HG02981 (cell line): Measurements from ENCODE around the gene CHRNG.

ENCODE experiments used
- ATAC-seq: cut with Tn5 transposase; IDR thresholded peaks from one replicate; pipeline ENCODE4 v1.9.1; 2021; ENCODE audit warnings: mild to moderate bottlenecking, moderate library complexity; ENCODE audit not compliant: unreplicated experiment

Gene CHRNG, protein sequence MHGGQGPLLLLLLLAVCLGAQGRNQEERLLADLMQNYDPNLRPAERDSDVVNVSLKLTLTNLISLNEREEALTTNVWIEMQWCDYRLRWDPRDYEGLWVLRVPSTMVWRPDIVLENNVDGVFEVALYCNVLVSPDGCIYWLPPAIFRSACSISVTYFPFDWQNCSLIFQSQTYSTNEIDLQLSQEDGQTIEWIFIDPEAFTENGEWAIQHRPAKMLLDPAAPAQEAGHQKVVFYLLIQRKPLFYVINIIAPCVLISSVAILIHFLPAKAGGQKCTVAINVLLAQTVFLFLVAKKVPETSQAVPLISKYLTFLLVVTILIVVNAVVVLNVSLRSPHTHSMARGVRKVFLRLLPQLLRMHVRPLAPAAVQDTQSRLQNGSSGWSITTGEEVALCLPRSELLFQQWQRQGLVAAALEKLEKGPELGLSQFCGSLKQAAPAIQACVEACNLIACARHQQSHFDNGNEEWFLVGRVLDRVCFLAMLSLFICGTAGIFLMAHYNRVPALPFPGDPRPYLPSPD

DNA sequence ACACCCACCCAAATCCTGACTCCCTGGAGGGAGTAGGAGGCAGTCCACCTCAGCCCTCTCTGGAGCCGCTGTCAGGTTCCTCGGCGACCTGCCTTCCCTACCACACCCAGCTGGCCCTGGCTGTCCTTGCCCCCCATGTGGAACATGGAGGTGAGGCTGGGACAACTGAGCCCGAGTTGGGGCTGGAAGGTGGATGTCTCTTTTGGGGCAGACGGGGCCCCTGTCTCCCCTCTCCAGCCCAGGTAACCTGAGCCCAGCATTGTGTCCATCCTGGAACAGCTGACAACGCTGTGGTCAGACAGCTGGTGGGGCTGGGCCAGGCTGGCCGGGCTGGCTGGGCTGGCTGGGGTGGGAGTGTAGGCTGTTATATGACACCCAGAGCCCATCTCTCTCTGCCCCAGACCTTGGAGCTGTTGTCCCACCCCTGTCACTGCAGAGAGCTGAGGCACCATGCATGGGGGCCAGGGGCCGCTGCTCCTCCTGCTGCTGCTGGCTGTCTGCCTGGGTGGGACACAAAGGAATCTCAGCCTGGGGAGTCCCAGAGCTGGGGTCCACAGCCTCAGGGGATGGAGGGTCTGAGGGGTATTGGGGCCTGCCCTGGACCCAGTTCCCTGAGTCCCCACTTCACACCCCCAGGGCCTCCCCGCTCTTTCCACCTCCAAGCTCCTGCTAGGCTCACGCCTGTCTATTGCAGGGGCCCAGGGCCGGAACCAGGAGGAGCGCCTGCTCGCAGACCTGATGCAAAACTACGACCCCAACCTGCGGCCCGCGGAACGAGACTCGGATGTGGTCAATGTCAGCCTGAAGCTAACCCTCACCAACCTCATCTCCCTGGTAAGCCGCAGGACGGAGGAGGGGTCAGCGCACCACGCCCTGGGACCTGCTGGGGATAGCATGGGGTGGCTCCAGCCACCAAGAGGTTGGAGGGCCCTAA is at the start of gene CHRNG:
CHRNG (plus strand) TSS at position 395 of the 934 bp plus-strand sequence; CDS start at position 451, 56 bp downstream.
- no peak for ATAC-seq

DNA sequence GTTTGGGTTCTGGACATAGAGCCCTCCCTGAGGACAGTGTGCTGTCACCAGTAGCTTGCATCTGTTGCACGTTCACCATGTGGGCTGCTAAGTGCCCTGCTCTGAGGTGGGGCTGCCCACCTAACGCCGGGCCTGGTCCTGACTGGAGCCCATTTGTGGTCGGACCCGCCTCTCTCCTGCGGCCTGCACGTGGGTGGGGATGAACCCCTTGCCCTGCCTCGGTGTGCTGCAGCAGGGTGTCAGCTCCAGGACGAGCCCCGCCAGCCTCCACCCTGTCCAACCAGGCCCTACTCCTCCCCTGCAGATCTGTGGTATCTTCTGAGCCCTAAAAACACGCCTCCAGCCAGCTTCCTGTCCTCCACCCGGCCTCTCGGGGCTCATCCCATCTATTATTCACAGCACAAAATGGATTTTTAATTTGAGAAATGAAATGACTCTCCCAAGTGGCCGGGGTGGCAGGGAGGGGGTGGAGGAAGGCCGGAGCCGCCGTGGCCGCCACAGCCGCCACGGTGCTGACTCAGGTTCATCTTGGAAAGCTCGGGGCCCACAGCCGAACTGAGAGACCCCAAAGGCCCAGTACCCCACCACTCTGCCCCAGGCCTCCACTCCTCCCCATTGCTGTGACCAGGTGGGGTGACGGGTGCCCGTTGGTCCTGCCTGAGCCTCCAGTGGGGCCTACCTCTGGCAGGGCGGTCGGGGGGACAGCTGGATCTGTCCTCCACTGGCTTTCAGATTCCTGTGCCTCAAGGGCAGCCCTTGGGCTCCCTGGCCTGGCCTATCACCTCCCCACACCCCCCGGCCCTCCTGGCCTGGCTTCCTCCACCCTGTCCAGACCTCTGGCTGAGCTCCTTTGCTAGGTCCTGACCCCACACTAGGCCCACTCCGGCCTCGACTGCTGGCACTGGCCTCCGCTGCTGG is 49.0 kb upstream of the CHRNG start:
- no peak for ATAC-seq

DNA sequence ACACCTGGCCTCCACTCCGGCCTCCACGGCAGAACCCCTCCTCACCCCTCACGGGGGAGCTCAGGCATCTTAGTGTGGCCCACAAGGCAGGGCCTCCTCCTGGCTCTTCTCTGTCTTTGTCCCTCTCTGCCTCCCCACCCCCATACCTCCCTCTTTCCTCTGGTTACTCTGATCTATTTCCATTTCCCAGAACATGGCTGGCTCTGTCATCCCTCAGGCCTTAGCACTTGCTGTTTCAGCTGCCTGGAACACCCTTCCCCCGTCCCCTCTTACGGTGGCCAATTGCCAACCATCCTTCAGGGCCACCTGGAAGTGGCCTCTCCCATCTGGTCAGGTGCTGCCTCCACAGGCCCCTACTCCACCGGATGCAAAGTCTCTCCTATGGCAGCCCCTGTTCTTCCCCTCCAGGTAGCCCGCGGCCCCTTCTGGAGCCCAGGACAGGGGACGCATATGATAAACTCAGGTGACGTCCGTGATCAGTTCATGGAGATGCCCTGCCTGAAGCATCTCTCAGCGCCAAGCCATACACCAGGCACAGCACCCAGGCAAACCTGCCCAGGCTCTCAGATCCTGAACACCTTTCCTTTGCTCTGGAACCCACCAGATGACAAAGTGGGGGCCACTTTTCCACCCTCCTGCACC is 48.2 kb upstream of the CHRNG start:
- ATAC-seq, result no peak

DNA sequence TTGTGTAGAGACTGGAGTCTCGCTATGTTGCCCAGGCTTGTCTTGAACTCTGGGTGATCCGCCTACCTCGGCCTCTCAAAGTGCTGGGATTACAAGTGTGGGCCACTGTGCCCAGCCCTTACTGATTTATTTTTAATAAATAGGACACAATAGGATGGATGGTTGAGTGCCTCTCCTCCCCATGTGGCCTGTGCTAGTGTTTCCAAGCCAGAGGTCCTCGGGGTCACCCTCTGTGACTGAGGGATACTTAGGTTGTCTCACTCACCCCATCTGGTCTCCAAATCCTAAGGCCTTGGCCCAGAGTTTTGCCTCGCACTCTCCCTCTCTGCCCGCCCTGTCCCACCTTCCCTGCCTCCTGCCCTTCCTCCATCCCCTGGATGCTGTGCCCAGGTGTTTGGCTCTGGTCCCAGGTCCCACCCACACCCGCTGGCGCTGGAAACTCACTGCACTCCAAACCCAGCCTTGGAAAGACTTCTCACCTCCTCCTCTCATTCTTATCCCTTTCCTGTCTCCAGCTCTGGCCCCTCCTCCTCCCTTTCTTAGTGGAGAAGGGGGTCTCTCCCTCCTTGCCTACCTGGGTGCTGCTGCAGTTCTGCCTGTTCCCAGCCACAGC is 47.1 kb upstream of the CHRNG start:
- no peak for ATAC-seq

DNA sequence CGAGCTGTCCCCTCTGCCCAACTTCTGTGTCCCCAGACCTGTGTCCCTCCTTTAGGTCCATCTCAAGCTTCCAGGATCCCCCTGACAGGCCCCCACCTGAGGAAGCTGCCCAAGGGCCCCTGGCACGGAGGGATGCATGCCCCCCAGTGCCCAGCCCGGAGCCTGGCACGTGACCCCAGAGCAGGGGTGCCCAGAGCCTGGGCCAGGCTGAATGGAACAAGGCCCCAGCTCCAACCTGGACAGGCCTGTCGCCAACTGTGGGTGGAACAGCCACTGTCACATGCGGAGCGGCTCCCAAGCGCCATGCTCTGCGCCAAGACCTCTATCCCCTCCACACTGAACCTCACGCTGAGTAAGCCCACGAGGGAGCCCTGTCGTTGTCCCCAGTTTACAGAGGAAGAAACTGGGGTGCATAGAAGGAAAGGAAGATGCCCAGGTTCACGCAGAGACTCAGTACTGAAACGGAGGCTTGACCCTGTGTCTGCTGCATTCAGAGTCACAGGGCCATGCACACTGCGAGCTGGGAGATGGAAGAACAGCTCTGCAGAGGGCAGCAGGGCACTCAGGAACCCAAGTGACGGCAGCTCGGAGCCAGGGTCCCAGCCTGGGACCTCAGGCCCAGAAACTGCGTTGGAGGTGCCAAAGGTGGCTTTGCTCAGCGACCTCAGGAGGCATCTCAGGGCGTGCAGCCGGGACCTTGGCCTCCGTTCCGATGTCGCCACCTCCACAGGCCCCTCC is 46.4 kb upstream of the CHRNG start:
- ATAC-seq, result no peak

DNA sequence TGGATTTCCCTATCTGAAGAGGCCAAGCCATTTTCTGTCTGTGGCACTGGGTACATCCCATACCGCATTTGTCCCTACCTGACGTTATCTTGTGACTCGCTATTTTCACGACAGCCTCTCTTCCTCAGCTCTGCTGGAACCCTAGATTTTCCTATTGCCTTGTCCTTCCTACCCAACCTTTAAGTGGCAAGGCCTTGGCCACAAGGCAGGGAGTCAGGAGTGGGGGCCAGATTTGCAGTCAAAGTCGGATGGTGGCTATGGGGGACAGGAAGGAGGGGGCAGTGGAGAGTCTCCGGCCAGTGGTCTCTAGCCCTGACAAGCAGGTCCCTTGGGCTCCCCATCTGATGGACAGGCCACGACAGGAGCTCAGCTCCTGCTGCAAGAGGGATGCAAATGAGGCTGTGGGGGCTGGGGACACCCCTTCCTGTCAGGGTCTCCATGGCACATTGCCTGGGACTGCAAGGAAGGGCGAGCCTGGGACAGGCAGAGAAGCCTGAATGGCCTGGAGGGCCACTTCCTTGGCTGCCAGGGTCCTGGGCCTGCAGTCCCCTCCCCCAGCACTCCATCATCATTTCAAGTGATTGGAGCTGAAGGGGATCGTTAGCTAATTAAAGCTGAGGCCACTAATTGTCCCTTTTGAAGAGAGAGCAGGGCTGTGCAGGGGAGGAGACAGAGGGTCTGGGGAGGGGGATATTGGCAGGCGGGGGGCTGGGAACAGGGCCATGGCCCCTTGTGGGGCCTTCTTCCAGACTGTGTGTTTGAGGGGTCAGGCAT is 45.6 kb upstream of the CHRNG start:
- ATAC-seq, result no peak

DNA sequence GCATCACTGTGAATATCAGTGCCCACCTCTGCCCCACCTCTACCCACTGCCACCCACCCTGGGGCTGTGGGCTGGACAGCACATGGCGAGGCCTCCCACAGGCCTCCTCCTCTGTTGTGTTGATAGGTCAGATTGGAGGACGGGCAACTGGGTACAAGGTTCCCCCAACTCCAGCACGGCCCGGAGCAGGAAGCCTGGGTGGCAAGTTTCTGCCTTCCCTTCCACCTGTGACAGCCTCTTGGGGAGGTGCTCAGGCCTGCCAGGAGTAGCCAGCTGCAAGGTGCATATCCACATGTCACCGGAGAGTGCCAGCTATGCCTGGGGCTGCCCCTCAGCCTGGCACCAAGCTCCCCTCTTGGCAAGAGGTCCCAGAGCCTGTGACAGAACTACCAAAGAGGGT is 45.0 kb upstream of the CHRNG start:
- no peak for ATAC-seq

DNA sequence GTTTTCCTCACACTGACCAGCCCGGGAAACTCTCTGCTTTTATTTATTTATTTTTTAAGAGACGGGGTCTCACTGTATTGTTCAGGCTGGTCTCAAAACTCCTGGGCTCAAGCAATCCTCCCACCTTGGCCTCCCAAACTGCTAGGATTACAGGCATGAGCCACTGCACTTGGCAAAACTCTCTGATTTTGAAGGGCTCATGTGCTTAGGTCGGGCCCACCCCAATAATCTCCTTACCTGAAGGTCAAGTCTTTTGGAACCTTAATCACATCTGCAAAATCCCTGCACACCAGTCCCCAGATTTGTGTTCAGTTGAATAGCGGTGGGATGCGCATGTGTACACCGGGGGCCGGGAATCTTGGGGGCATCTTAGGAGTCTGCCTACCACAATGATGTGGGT is 44.2 kb upstream of the CHRNG start:
- ATAC-seq, result no peak

DNA sequence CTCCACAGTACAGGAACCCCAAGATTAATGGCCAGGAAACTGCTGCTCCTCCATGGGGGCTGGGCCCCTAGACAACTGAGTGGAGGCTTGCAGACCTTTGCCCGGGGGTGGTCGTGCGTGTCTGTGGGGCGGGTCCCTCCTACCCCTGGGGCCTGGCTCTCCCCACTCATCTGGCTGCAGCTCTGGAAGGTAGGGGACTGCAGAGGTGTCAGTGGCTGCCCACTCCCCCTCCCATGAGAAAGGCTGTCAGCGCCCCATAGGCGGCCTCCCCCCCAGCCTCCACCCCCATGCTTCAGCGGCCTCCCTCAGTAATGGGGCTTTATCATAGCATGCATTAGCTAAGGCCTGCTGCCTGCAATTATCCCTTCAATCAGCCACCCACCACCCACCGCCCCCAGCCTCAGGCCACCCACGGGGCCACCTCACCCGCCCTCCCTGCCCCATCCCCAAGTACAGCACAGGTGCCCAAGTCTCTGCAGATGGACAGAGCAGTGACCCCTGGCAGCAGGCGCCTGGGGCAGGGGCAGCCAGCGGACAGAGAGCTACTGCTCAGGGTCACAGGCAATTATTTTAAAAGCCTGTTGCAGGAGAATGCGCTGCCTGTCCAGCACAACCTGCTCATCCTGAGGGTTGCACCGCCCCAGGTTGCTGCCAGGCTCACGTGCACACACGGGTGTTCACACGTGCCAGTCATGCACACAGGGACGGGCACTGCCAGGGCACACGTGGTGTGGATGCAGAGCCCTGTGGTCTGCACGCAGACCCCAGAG is 42.8 kb upstream of the CHRNG start:
- ATAC-seq, result no peak

DNA sequence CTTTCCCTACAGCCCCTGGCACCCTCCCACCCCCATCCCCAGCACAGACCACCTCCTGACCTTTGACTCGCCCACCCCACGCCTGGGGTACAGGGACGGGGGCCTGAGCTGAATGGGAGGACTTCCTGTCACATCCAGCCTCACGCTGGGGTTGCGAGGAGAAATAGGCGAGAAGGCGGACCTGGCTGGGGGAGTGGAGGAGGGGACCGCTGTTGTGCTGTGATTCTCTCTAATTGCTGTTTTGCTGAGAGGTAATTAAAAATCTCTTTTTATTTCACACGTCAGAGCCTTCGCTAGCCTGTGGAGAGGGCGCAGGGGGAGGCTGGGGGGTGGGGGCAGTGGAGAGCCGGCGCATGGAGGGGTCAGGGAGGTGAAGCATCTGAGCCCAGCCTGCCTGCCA is 42.1 kb upstream of the CHRNG start:
- no peak for ATAC-seq

DNA sequence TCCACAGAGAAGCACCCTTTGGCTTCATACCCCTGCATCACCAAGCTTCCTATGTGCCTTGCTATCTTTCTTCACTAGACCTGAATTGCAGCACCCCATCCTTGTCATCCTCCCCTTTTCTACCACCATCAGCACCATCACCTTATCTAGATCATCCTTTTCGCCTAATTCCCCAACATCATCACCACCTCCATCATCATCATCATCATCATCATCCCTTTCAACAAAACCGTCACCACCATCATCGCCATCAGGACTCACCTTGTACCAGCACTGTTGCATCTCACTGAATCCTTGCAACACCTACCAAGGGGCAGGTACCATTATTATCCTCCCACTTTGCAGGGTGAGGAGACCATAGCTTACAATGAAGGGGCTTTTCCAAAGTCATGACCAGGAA is 41.0 kb upstream of the CHRNG start:
- no peak for ATAC-seq

DNA sequence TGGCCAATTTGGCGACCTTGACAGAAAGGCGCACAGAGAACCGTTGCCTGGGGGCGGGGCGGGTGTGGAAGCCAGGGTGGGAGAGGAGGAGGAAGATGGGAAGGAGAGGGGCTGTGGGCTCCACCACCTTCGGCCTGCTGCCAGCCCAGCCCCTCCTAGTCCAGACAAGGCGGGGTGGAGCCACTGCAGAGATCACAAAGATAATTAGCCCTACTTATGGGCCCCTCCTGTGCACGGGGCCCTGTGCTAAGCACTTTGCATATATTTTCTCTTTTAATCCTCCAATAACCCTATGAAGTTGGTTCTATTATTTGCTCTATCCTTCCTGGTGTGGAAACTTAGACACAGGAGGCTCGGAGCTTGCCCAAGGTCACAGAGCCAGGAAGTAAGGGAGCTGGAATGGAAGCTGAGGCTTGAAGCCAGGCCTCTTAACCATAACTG is 38.1 kb upstream of the CHRNG start:
- no peak for ATAC-seq

DNA sequence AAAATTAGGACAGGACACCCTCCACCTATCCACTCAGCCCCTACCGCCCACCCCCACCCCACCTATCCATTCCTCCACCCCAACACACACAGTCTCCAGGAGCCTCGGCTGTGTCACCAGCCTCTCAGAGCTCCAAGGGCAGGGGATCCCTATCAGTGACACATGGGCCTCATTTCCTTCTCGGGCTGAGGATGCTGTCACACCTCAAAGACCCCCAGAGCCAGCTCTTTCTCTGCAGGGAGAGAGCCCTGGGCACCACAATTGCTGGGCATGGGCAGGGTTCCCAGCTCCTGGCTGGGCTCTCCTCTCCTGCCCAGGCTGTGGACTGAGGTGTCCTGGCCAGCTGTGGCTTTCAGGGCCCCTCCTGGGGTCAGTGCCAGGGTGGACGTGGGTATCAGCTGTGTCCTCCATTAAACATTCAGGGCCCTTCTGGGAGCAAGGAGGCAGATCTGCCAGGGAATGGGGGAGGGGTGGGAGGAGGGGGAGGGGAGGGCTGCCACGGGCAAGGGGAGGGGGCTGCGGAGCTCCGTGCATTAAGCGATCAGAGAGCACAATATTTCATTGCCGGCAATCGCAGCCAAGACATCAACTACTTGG is 37.6 kb upstream of the CHRNG start:
- no peak for ATAC-seq

DNA sequence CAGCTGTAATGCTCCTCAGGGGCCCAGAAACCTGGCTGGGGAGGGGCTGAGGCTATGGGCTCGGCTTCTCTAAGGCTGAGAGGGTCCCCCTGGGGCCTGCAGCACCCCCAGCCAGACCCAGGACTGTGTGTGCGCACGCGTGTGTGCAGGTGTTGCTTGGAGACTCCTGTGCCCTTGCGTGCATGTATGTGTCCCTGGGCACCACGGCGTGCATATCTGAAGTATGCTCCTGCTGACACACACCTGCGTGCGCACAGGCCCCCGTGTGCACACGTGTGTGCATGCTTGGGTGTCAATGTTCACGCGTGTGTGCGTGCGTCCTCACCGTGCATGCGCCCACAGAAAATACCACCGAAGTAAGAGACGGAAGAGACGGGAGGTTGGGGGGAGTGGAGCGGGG is 37.0 kb upstream of the CHRNG start:
- no peak for ATAC-seq

DNA sequence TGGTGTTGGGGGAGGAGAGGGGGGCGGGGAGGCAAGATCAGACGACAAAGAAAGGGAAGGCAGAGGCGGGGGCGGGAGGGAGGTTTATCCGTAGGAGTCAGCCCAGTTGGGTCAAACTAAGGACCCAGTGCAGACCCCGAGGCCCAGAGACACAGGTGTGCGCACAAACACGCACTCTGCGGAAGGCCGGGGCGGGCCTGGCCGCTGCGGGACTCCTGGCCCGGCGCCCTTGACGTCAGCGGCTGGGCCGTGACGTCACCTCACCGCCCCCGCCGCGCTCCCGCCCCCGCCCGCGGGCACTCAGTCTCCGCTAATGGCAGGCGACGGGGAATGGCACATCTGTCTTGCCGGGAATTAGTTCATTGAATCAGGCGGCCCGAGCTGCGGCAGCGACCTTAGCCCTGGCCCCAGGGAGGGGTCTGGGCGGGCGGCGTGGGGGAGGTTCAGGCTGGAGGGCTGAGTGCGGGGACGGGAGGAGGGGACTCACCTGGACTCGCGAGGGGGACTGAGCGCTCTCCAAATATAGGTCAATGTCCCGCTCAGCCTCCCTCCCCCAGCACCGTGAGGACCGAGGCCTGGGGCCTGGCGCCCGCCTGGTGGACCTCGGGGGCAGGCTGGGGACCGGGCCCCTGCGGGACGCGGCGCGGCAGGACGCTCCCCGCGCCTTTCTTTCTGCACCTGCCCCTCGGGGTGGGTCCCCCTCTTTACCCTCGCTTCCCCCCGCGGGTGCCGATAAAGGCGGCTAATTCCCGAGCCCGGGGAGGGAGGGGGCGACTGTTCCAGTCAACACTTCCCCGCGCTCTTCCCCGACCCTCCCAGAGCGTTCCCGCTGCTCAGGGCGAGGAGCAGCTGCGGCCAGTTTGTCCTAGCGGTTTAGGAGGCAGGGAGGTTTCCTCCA is 36.3 kb upstream of the CHRNG start:
- no peak for ATAC-seq

DNA sequence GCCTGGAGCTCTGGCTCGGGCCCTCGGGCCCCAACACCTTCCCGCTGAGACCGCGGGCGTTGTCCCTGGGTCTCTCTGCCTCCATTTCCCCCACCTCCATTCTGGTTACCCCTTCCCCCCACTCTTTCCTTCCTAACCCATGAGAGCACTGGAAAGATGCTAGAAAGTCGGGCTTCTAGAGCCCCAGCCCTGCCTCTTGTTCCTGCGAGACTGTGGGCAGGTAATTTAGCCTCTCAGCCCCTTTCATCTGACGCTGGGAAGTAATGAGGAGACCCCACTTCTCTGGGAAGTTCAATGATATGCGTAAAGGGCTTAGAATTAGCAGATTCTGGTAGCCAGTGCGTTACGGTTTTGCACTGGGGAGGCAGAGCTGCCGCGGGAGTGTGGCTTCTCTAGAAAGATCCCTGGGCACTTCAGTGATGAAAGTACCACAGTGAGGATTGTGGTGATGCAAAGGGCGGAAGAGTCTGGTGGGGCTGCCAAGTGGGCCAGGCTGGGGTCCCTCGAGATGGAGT is 35.6 kb upstream of the CHRNG start:
- ATAC-seq, result no peak
